HK-2 (cell line): ENCODE measurements around the gene MYOF.
"Not testable (repeated sequence)": the region's sequence is repeated elsewhere in the genome, so short reads cannot be mapped to it uniquely, and the experiment has no call there.

Source experiments
- DNase-seq: peaks from one replicate; pipeline ENCODE4 v3.0.0-alpha.2; 2018; ENCODE audit not compliant: unreplicated experiment

The MYOF gene

DNA sequence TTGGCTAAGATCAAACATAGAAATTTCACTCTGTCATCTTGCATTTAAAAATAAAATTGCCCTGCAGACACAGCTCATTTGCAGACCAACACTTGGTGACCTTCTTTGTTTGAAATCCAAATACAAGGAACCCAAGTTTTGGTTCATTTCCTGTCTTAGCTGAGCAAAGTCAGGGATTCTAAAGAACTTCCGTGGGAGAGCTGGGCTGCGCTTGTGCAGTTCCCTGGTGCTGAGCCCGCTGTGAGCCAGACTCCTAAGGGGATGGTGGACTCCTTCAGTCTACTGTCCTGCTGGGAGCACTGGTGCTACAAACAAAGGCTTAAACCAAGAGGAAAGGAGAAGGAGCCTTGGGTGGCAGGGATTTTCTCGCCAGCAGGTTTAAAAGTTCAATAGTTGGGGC is 60.0 kb downstream of the MYOF start:
- no peak for DNase-seq

DNA sequence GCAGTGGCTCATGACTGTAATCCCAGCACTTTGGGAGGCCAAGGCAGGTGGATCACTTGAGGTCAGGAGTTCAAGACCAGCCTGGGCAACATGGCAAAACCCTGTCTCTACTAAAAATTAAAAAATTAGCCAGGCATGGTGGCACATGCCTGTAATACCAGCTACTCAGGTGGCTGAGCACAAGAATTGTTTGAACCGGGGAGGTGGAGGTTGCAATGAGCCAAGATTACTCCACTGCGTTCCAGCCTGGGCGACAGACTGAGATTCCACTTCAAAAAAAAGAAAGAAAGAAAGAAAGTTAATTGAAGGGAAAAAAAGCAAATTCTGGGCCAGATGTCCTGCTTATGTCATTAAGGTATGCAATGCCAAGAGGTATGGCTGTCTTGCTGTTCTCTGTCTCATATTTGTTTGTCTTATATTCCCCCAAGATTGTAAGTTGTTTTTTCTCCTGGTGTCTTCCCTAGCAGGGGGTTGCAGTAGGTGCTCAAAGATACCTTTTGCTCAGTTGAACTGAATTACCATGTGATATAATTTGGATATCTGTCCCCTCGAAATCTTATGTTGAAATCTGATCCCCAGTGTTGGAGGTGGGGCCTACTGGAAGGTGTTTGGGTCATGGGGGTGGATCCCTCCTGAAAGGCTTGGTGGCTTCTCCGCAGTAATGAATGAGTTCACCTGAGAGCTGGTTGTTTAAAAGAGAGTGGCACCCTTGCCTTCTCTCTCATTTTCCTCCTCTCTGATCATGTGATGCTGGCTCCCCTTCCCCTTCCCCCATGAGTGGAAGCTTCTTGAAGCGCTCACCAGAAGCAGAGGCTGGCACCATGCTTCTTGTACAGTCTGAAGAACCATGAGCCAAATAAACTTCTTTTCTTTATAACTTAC is 60.9 kb downstream of the MYOF start:
- DNase-seq = no peak

DNA sequence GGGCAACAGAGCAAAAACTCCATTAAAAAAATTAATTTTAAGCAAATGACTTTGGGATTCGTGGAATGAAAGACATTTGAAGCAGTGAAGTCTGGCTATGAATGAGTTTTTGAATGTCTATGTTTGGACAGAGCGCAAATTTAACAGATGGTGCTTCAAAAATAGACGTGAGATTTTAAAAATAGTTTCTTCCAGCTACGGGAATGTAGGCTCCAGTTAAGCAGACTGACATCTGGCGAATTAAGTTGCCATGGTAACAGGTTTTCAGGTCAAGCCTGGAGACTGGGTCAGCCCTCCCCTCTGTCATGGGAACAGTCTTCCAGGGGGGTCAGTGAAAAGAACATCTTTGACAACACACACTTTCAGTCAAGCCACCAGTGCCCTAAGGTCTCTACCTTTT is 62.0 kb downstream of the MYOF start:
- DNase-seq = no peak

DNA sequence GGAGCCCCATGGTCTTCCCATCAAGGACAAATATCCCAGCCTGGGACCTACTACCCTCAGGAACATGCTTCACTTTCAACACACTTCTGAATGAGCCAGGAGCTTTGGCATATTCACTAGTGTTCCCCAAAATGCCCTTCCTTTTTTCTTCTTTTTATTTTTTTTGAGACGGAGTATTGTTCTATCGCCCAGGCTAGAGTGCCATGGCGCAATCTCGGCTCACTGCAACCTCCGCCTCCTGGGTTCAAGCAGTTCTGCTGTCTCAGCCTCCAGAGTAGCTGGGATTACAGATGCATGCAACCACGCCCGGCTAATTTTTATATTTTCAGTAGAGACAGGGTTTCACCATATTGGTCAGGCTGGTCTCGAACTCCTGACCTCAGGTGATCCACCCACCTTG is 63.1 kb downstream of the MYOF start:
- not testable (repeated sequence) for DNase-seq

DNA sequence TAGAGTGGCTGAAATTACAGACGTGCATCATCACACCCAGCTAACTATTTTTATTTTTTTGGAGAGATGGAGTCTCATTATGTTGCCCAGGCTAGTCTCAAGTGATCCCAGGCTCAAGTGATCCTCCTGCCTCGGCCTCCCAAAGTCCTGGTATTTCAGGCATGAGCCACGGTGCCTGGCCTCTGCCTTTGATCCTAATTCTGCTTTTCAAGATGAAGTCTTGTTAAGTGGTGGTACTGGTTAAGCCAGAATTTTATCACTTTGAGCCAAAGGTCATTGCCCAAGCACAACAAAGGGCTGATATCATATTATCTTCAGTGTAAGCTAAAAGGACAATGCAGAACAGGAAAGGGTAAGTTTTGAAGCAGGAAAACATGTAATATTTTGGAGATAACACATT is 64.2 kb downstream of the MYOF start:
- no peak for DNase-seq

DNA sequence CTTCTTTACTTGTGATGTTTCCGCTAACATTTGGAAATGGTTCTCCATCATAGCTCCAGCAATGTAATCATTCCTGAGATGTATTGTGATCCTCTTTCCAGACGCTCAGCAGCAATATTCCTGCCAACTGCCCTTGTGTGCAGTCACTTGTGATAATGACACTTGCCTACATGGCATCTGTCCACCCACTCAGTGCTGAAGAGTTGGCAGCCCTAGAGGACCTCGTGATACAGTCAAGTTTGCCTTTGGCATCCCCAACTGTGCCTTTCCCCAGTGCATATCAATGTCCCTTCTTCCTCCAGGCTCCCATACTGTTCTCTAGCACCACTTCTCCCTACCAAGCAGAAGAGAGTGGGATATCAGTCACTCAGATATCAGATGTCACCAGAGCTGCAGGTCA is 64.9 kb downstream of the MYOF start:
- DNase-seq = no peak

DNA sequence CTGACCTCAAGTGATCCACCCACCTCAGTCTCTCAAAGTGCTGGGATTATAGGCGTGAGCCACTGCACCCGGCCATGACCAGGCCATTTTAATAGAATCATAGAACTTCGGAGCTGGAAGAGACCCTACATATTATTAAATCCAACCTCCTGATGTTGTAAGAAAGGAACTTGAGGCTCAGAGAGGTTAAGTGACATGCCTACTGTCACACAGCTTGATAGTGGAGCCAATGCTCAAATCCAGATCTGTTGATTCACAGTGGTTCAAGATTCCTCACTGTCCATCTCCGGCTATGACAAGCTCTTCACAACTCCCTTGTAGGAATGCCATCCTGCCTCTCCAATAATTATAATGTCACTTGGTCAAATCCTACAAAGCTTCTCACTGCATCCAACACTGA is 65.3 kb downstream of the MYOF start:
- no peak for DNase-seq

DNA sequence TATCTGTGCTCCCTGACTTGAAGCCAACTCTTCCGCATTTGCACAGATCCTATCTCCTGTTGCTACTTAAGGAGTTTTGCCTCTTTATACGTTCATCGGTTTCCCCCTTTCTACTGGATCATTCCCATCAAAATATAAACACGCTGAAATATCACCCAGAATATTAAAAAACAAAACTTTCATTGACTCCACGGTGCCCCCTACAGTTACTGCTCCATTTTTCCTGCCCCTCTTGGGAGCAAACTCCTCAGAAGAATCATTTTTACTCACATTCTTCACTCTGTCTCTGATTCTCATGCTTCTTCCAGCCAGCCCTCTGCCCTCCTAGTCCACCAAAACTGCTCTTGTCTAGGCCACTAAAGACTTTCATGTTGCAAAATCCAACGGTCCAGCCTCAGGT is 66.4 kb downstream of the MYOF start:
- no peak for DNase-seq

DNA sequence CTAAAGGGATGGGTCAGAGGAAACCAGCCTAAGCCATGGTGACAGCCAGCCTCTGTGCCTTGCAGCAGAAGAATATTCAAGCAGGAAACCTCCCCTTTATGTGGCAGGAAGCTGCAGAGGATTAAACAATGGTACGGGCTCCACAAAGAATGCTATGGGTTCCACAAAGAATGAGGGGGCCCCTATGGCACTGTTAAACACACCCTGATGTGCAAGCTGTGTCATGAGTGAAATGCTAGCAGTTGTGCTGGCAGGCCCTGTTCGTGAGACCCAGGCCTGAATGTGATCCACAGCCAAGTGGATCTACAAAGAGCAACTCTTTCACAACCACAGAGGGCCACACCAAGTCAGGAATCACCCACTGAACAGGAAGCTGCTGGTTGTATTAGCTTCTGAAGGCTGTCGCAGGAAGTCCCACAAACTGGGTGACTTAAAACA is 68.9 kb downstream of the MYOF start:
- DNase-seq = no peak

DNA sequence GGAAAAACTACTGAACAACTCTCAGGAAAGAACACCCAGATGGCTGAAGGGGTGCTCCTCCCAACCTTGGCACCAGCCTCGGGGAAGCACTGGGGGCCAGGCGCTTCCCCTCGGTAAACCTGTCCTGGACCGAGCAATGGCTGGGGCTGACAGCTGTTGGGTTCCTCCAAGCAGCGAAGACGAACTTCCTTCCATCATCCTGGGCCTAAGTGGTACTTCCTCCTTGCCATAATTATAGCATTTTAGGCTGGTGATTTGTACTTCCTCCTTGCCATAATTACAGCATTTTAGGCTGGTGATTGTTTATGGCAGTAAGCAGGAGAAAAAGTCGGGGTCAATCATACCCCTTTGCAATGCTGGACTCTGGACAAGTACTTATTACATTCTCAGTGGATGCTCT is 69.3 kb downstream of the MYOF start:
- no peak for DNase-seq

DNA sequence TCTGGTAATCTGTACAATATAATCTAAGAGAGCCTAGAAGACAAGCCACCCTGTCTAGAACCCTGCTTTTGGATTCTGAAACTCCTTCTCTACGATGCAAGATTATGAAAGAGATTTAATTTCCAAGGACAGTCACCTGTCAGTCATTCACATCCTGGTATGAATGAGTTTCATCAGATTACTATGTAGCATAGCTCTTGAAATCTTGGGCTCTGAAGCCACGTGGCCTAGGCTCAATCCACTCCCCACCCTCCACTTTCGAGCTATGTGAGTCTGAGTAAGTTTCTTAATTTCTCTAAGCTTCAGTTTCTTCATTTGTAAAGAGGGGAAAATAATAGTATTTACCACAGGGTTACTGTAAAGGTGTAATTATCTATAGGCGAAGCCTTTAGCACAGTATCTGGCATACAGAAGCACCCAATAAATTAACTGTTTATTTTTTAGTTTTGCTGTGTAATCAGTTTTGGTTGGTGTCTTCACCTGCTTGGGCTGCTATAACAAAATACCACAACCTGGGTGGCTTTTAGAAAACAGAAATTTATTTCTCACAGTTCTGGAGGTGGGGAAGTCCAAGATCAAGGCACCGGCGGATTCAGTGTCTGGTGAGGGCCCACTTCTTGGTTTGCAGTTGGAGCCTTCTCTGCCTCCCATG is 71.3 kb downstream of the MYOF start:
- DNase-seq = no peak

DNA sequence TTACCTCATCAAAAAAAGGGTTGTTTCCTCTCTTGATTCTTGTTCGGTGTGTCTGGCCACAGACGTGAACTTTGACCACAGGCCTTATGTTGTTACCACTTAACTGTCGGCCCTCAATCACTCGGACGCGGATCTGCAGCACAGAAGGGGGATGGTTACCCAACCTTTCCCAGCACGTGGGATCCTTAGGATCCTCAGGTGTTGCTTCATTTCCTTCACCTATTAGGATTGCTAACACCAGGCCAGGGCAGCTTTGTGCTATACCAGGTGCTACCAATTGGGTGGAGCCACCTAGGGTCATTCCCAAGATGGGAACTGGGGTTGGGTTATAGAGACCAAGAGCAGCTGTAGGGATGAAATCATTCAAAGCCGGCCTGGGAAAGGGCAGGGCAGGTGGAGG is 73.4 kb downstream of the MYOF start:
- no peak for DNase-seq

DNA sequence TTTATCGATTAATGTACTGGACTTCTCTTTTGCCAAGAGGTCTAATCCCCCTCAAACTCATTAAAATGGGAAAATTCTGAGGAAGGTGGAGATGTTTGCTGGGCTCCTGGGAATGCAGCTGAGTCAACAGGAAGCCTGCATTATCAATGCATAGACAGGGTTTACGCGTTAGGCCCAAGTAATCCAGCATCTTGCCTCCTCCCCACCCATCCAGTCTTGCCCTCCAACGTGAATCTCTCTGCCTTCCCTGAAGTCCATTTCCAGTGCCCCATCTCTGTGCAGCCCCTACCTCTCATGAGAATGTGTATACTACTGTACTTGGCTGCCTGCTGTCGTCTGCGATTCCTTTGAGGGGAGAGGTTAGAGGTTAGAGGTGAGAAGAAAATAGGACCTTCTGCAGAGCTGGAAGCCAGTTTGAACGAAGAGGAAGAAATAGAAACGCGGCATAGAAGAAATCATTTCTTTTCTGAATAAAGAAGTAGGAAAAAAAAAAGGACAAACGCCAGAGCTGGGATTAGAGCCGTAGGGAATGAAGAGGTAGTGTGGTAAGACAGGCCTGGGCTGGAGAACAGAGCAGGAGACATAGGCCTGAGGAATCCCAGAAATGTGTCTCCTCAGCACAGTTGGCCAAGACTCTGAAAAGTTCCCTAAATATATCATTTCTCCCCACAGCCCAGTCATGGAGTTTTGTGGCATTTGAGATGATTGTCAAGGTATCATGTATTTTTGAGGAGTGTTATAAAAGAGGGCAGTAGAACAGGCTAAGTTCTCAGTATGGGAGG is 75.6 kb downstream of the MYOF start:
- no peak for DNase-seq

DNA sequence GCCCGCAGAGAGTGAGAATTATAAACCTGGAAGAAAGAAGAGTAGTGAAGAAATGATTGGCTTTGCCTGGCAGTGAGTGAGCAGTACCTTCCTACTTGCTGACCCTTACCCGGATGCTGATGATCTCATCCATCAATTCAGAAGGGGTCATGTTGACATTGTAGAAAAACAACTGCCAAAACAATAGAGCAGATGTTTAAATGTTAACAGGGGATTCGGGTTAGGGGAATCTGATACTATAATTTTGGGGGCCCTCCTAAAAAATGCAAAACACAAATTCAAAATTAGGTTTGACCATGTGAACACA is 78.1 kb downstream of the MYOF start:
- DNase-seq = no peak

DNA sequence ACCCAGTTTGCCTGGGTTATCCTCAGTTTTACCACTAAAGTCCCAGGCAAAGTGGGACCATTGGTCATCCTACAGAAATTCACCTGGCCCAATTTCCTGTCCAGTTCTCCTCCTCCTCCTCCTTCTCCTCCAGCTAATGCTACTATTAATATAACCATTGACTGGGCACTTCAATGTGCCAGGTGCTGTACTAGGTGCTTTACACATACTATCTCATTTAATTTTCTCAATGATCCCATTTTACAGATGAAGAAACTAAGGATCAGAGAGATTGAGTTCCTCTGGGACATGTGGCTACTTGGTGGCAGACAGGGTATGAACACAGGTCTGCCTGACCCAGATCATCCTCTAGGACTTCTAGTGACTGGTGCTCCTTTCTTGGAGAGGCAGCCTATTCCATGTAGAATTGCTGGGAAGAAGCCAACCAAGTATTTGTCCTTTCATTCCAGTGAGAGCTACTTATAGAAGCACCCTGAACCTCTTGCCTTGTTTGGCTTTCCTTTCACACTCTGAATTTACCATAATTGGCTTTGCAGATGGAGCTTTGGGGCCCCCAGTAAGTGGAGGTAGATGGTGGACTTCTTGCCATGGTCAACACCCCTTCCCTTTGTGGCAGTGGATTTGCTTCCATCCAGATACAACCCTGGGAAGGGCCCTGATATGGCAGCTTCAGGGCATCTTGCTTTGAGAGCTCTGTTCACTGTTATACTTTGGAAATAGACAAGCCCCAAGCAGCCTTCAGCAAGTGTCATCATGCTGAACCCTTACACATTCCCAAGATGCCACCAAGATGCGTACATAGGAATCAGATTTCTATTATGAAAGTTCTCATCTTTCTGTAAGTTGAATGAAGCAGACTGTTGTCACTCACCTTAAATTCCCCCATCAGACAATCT is 78.7 kb downstream of the MYOF start:
- no peak for DNase-seq

DNA sequence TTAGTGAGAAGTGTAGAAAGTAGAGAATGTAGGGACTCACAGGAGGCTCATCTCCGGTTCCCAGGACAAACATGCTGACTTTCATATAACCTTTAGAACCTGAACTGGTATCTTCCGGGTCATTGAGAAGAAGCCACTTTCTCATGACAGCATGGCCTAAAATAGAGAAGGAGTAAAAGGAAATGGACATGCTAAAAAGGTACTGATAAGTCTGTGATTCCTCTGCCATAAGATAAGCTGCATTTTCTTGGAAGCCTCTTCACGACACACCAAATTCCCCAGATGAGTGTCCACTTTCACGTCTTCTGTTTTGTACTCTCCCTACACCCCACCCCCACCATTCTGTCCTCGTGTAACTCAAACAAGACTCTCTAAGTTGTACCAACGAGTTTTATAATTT is 79.9 kb downstream of the MYOF start:
- no peak for DNase-seq

DNA sequence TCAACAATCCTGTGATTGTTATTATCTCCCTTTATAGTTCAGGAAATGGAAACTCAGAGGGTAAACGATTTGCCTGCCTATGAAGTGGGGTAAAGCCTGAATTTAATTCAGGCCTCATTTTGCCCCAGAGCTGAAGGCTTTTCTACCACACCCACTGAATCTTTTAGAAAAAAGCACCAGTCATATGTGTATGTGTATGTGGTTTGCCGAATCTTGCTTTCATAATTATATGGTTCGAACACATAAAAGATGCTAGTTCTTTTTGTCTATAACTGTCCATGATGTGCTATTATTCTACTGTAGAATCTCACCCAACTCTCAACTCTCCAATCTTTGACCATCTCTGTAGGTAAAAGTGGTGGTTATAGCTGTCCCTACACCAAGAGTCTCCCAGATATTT is 83.6 kb downstream of the MYOF start:
- no peak for DNase-seq

DNA sequence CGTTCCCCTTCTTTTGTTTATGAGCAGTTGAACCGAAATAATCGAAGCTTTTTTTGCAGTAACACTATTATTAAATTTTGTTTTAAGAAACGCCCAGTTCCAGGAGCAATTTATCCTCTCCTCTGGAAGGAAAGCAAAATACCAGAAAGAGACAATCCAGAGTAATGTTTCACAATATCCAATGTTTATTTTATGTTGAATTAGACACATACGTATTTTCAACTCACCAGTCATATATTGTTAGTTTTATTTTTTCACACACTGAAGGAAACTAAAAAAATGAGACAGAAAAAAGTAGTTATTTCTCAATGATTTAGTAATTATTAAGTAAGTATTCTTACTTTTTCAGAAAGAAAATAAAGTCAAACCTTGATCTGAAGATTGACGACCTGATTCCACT is 85.1 kb downstream of the MYOF start:
- DNase-seq = no peak

DNA sequence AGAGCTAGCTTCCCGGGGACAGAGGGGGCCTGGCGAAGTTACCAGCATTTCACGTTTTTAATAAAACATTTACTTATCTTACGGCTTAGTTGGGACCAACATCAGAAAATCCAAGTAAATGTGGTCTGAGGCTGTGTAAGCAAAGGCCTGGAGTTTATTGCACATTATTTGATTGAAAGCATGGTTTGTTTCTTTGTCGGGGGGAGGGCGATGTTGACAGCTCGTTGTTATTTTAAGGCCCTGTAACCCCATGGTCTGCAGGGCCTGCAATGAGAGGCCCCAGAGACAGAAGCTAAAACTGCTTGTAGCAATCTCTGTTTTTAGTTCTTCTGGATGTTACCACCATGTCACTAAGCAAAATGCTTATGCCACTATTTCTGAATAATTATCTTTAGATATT is 88.9 kb downstream of the MYOF start:
- no peak for DNase-seq

DNA sequence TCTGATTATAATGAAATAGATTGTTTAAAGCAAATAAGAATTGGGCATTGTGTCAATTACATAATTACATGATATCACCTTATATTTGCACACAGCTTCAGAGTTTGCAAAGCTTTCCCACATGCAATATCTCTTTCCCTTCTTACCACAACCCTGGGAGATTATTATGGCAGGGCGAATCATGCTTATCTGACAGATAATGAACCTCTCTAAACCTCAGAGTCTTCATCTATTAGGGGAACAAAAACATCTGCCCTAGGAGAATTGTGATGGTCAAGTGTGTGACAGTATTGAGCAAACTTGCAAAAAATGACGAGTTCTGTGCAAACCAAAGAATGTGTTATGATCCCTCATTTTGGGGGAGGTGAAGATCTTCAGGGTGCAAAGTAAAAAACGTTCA is 90.0 kb downstream of the MYOF start:
- no peak for DNase-seq

DNA sequence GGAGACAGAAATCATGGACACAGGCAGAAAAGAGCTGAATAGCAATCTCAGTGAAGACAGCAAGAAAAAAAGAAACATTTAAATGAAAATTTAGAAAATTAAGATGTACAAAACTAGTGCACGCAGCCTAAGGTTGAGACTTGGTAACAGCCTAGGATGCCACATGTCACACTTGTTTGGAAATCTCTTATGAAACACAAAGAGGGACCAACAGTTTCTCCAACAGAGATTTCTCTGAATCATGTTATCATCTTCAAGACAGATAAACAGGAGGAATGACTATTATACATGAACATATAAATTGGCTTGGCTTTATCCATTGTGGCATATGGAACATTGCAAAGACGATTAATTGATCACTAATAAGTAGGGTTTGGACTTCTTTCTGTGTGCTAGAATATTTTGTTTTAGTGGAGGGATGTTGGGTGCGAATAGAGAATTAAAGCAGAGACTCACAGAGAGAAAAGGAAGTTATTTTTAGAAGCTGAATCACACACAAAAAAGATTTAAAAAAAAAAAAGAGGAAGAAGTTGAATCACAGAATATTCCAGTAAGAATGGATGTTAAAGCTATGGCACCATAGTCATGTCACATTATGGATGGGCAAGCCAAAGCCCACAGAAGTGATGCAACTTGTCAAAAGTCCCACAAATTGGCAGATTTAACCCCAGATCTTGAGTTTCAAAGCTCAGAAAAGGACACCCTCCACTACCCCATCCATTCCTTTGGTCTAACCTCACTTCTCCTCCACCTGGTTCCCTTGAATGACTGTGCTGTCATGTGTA is 91.6 kb downstream of the MYOF start:
- DNase-seq = no peak
